B cell (primary cell): ENCODE results near the gene GTF3C4.
"Not testable (repeated sequence)": the region's sequence is repeated elsewhere in the genome, so short reads cannot be mapped to it uniquely, and the experiment has no call there.

ENCODE experiments used
- EZH2 ChIP-seq: IDR thresholded peaks from 2 replicates; pipeline ENCODE4 v1.6.1; 2012; ENCODE audit warnings: borderline replicate concordance, low read depth, mild to moderate bottlenecking, moderate library complexity, low read length; ENCODE audit not compliant: insufficient read depth, poor library complexity, severe bottlenecking
- TF ChIP-seq, protein P1 (sequence below): fragments of 200-600 bp; IDR thresholded peaks from one replicate; pipeline ENCODE4 v1.8.0; 2022; ENCODE audit warnings: antibody characterized with exemption, mild to moderate bottlenecking

DNA sequence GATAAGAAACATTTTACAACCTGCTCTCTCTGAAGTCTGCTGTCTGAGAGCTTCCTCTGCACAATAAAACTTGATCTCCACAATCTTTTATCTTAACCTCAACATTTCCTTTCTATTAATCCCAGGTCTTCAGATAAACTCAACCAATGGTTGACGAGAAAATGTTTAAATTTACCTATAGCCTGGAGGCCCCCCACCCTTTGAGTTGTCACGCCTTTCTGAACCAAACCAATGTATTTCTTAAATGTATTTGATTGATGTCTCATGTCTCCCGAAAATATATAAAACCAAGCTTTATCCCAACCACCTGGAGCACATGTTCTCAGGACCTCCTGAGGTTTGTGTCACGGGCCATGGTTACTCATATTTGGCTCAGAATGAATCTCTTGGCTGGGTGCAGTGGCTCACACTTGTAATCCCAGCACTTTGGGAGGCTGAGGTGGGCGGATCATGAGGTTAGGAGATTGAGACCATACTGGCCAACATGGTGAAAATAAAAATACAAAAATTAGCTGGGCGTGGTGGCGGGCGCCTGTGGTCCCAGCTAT lies 48.2 kb downstream of the GTF3C4 start:
- TF ChIP-seq, protein P1, sequence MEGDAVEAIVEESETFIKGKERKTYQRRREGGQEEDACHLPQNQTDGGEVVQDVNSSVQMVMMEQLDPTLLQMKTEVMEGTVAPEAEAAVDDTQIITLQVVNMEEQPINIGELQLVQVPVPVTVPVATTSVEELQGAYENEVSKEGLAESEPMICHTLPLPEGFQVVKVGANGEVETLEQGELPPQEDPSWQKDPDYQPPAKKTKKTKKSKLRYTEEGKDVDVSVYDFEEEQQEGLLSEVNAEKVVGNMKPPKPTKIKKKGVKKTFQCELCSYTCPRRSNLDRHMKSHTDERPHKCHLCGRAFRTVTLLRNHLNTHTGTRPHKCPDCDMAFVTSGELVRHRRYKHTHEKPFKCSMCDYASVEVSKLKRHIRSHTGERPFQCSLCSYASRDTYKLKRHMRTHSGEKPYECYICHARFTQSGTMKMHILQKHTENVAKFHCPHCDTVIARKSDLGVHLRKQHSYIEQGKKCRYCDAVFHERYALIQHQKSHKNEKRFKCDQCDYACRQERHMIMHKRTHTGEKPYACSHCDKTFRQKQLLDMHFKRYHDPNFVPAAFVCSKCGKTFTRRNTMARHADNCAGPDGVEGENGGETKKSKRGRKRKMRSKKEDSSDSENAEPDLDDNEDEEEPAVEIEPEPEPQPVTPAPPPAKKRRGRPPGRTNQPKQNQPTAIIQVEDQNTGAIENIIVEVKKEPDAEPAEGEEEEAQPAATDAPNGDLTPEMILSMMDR = not testable (repeated sequence)
- TF ChIP-seq EZH2 = not testable (repeated sequence)
